Left hindlimb (tissue), 1 donor: ENCODE results near the gene KSR1.
"Not testable (repeated sequence)": the region's sequence is repeated elsewhere in the genome, so short reads cannot be mapped to it uniquely, and the experiment has no call there.

ENCODE experiments used
- DNase-seq: peaks from one replicate; pipeline ENCODE4 v3.0.0-alpha.2; 2018

KSR1 gene

DNA sequence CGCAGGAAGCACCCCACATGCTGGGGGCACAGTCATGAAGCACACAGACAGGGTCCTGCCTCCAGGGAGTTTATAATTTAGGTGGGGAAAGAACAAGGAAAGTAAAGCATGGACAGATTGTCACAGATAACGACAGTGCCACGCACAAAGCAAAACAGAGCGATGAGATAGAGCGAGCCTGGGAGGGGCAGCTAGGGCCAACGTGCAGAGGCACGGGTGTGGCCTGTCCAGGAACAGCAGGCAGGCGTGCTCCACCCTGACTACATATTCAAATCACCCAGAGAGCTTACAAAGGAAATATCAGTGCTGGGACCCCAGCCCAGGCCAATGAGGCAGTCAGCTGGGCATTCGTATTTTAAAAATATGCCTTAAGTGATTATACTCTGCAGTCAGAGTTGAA, 191.5 kb downstream of the KSR1 start:
- DNase-seq, result no peak

DNA sequence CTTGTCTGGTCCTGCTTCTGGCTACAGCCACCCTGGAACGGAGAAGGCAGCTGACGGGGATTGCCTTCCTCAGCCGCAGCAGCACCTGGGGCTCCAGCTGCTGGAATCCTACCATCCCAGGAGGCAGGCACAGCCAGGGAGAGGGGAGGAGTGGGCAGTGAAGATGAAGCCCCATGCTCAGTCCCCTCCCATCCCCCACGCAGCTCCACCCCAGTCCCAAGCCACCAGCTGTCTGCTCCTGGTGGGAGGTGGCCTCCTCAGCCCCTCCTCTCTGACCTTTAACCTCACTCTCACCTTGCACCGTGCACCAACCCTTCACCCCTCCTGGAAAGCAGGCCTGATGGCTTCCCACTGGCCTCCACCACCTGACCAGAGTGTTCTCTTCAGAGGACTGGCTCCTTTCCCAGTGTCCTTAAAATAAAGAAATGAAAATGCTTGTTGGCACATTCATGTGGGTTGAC, 192.9 kb downstream of the KSR1 start:
- DNase-seq, result not testable (repeated sequence)

DNA sequence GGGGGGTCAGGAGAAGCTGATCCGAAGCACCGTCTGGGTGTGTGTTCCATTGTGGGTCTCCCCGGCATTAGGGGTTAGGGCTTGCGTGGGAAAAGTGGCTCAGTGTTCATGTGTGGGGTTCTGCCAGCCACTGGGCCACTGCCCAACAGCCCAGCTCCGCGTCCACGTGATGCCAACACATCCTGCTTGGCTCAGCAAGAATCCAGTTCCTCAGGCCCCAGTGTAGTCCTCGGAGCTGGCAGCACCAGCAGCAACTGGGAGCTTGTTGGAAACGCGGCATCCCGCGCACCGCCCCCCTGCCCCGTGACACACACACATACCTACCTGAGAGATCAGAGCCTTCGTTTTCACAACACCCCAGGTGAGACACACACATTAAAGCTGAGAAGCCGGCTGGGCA, 193.7 kb downstream of the KSR1 start:
- no peak for DNase-seq

DNA sequence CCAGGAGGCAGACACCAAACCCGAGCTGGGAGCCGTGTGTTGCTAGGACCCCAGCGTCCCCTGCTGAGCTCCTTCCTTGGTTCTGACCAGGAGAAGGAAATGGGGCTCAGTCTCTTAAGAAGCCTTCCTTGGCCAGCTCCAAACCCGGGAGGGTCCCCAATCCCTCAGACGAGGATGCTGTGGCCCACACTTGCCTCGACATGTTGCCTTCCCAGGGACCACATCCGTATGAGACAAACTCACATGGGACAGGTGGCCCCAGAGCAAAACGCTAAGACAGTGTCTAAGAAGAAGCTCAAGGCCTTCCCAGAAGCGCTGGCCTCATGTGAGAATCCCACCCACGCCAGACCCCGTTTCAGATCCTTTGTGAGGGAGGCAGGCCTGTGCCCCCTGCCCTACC, 194.6 kb downstream of the KSR1 start:
- DNase-seq, result no peak

DNA sequence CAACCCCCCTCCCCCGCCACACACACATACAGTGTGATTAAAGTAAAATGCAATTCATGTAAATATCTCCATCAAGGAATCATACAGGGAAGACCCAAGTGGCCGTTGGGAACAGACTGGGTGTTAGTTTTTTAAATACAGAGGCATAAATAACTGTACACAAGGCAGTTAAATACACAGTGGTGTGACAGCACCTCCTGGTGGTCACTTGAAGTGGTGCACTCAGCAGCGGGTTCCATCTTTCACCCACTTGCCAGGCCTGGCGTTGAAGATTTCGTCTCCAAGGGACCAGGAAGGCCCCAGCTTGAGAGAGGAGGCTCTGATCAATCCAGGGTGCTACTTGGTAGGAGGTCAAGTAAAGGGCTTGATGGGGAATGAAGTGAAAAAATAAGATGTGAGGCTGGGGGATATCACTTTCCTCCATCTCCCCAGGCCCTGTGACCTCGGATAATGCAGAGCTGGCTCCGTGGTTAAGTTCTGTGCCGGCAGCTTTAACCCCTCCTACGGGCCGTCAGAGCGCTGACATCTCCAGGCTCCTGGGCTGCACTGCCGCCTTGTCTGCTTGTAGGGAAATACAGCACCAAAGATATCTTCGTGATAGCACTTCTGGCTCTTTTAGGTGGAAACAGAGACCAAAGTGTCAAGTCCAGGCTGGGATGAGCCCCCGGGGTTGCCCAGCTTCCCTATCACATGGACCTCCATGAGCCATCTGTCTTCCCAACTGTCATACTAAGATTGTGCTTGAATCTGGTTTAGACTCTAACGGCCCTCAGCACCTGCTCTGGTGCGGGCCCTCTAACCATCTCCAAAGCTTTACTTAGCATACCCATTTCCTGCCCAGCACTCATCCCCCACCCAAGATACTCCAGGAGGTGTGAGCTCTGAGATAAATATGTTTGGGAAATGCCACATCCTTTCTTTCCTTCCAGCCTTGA, 195.4 kb downstream of the KSR1 start:
- DNase-seq, result peak; percentile 53

DNA sequence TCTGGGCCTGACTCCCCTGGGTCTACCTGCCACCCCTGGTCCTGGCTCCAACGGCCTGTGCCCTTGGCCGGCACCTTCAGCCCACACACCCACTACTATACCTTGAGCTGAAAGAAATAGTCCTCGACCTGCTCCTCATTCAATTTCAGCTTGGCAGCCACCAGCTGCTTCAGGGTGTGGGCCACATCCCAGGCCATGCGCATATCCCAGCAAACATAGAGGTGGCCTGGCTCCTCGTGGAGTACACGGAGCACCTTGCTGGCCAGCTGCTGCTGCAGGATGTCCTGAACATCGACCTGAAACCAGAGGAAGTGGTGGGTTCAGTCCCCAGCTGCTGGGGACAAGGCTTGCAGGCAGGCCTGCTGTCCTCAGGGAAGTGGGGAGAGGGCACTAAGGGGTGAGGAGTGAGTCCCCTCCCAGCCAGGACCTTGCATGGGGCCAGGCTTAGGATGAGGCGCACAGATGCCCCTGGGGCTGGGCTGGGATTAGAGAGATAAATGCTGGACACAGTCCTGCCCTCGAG, 197.3 kb downstream of the KSR1 start:
- not testable (repeated sequence) for DNase-seq

DNA sequence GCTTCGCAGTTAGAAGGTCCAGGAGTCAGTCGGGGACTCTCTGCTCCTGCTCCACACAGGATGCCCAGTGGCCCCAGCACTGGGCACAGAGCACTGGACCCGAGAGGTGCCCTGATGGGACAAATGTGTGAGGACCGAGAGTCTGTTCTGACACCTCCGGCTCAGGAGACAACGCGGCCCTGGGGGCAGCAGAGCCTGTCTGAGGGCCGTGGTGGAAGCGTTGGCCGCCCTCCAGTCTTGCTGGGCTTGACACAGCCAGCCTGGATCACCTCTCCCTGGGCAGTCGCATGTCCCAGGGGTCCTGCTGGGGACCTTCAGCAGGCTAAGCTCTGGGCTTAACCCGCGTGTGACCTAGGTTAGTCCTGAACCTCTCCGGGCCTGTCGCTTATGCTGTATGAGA, 197.9 kb downstream of the KSR1 start:
- DNase-seq, result no peak

DNA sequence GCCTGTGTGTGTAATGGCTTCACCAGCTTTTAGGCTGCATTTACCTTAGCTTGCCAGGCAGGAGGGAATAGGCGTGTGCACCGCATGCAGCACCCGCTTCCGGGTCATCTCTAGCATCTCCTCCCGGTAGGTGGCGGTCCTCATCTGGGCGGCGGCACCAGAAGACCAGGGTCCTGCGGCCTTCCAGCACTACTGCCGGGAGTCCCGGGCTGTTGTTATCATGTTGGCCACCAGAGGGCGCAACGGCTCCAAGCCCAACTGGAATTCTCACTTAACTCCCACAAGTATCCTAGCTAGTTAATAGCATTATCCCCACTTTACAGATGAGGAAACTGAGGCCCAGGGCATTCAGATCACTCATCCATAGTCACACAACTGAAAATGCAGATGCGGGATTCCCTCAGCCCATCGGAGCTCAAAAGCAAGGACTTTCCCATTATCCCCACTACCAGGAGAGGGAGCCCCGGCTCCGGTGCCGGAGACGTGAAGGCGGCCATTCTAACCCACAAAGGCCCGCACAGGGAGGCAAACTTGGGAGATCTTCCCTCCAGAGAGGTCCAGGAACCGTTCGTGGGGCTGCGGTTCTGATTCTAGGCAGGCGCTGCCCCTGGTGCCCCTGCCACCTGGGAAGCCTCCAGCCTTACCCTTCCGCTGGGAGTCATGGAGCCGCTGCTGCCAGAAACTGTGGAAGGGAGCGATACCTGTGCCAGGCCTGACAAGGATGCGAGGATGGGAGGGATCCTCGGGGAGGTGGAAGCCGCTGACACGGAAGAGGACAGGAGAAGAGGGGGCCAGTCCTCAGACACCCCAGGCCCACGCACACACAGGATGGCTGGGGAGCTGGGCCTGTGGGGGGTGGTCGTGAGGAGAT, 198.6 kb downstream of the KSR1 start:
- peak; percentile 60 for DNase-seq

DNA sequence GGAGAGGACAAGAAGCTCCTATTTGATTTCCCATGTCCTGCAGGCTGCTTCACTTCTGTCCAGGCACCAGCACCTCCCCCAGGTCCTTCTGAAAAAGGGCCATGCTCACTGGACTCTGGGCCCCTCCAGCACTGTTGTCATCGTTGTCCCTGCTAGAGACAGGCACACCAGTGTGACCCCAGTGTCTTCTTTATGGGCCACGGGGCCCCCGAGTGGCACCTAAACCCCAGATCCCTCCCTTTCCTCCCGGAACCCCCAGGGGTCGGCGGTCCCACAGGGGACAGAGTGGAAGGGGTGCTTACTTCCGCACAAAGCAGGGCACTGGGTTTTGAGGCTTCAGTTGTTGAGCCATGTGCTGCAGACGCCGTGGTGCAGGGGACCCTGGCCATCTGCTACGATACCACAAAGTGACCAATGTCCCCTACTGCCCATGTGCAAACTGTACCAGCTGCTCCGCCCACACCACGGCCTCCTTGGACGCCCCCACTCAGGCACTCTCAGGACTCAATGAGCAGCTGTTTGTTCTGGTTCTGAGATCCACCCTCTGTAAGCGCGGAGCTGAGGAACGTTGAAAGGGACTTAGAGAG, 199.4 kb downstream of the KSR1 start:
- not testable (repeated sequence) for DNase-seq

DNA sequence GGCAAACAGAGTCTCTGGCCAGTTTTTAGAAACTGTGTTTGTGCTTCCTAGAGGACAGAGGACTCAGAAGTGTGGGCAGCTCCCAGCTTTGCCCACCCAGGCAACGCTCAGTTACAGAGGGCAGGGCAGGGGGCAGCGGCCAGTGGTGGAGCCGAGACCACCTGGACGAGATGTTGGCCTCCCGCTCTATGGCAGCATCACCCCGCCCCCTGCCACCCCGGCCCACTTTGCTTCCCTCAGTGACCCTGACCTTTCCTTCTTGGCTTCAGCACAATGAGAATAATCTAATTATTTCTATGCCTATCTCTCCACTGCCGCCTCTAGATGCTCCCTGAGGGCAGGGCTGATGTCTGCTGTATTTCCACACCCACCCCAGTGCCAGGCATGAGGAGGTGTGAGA, 200.4 kb downstream of the KSR1 start:
- DNase-seq, result not testable (repeated sequence)

DNA sequence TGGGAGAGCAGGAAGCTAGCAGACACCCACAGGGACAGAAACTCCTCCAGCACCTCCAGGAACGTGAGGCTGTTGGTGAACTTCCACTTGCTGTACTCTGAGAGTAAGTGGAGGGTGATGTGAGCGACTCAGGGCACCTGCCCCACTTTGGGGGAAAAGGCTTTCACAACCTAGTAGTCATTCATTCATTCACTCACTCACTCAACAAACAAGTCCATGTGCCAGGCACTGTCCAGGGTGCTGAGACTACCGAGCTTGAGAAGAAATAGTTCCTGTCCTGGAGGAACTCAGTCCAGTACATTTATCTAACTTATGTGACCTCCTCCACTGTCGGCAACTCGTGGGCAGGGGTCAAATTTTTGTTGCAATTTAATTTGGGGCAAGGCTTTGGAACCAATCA, 201.4 kb downstream of the KSR1 start:
- DNase-seq, result no peak

DNA sequence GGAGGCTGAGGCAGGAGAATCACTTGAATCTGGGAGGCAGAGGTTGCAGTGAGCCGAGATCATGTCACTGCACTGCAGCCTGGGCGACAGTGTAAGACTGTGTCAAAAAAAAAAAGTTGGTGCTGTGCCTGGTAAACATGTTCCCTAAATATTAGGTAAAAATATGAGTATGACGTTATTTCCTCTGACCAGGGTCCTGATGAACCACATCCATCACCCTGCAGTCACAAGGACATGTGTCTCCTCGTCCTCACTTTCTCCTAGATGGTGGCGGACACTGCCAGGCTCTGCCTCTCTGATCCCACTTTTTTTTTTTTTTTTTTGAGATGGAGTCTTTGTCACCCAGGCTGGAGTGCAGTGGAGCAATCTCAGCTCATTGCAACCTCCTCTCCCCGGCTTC, 203.4 kb downstream of the KSR1 start:
- no peak for DNase-seq

DNA sequence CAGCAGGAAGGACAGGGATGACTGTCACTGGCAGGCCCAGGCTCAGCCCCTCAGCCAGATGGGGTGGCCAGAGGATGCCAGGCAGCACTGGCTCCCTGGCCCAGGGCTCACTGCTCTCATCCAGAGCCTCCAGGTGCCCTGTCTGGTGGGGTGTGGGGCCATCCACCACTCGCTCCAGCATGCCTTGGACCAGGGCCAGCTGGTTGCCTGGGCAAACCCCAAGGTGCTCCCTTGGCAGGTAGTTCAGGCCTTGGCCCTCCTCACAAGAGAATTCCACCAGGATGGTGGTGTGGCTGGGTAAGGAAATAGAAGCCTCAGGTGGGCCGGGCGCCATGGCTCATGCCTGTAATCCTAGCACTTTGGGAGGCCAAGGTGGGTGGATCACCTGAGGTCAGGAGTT, 204.2 kb downstream of the KSR1 start:
- DNase-seq, result no peak

DNA sequence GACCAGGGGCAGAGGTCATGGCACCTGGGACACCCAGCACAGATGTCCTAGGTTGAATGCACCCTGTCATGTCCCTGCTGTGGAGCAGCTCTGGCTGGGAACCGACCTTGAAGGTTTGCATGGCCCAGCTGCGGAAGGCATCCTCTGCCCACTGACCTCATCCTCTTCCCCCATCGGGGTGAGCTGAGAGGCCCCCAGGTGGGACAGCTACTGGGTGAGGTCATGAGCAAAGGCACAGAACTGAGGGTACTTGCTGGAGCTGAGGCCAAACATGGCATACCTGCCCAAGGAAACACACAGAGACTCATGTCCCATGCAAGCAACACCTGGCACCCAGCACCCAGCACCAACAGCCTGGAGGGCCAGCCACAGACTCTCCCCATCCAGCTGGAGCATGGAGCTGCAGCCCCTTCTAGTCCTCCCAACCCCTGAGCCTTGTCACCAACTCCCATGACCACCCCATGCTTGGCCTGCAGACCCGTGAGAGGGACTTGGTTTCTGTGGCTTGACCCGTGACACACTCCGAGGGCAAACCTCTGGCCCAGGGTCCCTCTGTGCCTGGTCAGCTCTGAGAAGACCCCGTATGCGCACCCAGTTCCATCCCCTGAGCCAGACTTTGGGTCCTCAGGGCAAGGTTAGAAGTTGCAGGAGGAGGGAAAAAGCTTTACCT, 207.8 kb downstream of the KSR1 start:
- no peak for DNase-seq

DNA sequence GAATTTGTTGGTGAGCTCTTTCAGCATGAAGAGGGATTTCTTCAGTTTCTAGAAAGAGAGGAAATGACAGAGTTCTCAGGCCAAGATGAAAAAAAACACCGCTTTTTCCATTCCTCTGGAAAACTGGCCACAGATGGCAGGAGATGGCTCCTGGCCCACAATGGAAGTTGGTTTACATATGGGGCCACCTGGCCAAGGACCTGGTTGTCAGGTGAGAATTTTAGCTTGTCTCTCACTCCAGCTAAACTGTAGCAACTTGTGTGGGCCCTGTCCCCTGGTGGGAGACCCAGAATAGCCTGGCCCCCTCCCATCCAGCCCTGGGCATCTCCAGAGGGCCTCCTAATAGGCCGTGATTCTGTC, 208.3 kb downstream of the KSR1 start:
- DNase-seq, result no peak

DNA sequence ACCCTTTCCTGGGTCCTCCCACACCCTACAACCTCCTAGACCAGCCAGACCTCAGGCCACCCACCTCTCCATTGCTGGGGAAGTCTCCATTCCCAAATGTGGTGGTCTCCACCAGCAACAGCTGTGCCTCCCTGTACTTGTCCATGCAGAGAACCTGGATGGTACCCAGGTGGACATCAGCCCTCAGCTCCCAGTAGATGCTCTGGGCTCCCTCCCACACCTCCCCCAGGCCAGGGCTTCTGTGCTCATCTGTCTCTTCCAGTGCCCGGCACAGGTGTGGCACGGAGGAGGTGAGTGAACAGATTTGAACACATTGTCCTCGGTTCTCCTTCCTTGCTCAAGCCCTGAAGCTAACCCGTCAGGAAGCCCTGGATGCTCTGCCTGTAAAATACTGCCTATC, 209.3 kb downstream of the KSR1 start:
- no peak for DNase-seq

DNA sequence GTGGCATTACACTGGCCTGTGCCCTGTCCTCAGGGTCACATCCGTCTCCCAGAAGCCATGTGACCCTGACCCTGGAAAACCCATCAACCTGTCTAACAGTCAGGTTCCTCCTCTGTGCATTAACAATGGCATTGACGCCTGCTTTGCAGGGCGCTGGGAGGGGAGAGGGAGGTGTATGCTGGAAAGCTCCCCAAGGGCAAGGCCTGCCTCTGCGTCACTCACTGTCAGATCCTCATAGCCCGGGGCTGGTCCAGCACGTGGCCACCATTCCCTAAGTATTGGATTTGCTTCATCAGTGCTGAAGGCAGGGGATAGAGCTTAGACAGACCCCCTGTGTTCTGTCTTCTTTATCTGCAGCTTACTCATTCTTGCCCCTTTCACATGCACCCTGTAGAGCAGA, 210.0 kb downstream of the KSR1 start:
- not testable (repeated sequence) for DNase-seq

DNA sequence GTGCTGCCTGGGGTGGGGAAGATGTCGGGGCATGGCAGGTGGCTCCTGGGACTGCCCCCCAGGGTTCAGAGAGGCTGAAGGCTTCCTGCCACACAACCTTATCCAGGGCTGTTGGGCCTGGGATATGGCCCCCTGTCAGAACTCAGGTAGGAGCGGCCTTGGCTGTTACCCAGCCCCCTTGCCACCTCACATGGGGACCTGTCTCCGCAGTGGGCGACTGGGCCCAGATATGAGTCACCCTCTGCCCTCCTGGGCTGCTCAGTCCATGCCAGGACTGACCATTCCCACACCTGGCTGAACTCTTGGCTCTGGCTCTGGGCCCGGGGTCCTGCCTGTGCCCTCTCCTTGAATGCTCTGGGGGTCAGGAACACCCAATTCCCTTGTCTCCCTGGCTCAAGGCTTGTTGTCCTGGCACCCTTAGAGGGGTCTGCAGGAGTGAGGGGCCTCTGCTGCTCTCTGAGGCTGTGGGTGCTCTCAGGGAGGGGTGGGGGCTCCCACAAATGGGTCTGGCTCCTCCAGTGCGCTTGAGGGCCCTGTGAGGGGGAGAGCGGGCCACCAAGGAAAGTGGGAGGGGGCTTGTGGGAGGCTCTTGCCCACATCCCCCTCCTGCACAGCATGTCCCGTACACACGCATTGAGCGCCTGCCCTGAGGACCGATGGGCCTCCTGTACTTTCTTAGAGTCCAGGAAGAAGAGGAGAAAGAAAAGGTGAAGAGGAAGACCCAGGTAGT, 210.7 kb downstream of the KSR1 start:
- no peak for DNase-seq

DNA sequence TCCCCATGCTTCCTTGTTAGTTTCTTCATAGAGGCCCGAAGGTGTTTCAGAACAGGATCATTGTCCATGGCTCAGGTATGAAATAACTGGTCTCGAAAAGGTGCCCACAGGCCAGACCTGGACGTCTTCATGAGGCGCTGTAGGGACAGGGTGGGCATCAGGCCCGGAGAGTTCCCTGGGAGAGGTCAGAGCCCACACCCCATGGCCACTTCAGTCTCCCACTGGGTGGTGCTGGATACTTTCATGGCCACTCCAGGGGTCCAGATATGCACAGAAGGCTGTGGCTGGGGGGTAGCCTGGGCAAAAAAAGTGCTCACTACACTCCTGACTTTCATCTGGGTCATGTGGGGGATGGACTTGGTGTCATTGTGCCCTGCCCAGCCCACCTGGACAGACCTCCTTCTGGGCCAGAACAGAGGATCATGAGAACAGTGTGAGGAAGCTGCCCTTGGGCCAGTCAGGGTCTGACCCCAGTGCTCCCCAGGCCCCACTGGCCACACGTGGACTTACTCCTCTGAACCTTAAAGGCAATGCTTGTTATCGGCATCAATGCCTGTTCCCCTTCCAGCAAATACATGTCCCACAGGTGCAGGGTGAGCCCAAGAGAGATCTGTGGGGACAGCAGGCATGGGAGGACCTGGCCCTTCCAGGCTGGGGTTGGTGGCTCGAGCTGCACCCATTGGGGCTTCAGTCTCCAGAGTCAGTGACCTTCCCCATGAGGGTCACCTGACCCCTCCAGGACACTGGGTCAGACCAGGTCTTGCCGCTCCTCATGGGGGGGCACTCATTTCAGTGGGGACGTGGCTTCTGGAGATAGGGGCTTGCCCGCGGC, 211.6 kb downstream of the KSR1 start:
- no peak for DNase-seq

DNA sequence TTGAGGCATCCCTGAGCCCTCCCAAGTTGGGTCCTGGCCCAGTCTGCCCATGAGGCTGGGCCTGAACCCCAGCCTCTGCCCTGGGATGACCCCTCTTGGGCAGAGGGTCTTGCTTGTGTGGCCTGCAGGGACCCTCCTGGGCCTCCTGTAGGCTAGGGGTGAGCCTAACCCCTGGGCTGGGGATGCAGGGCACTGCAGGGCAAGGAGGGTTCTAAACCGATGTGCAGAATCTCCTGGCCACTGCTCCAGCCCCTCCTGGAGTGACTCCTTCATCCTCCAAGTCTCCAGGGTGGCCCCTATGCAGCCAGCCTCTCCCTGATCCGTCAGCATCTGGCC, 212.2 kb downstream of the KSR1 start:
- no peak for DNase-seq

DNA sequence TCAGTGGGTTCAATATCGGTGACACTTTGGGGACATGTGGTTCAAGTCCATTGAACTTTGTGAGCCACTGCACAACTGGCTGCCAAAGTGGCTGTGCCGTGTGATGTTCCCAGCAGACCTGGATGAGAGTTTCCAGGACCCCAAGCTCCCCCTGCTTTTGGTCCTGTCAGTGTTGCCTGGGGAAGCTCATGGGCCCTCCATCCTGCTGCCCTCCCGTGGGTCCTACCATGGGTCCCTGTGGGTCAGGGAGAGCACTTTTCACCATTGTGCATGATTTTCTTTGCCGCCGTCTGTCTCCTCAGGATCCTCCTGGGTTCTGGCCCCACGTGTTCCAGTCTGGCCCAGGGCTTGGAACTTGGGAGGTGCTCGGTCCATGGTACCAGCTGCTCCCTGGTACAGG, 212.9 kb downstream of the KSR1 start:
- no peak for DNase-seq
